Neutrophil (primary cell): ENCODE measurements around the gene TMEM9B.
A peak's percentile ranks its signal among the peaks of the same experiment; 100 is the strongest.

Source experiments
- H3K27ac ChIP-seq: fragments of 200-600 bp; sonication (generic); 2 replicates; pipeline ENCODE4 v1.5.1; 2016; ENCODE audit warnings: mild to moderate bottlenecking, moderate library complexity
- H3K27me3 ChIP-seq: fragments of 200-600 bp; sonication (generic); 2 replicates; pipeline ENCODE4 v1.6.0; 2016; ENCODE audit warnings: mild to moderate bottlenecking
- H3K36me3 ChIP-seq: fragments of 200-600 bp; sonication (generic); 2 replicates; pipeline ENCODE4 v1.5.1; 2017
- H3K4me1 ChIP-seq, 2 experiments: fragments of 200-600 bp in 1 of 2; sonication (generic) in 1 of 2; 1 replicate in 1 of 2; 2 replicates in 1 of 2; pipeline versions ENCODE4 v1.5.1 to v1.6.1; 2013 to 2016; ENCODE audit warnings: low read depth in 1 of 2, low read length in 1 of 2, mild to moderate bottlenecking in 1 of 2, moderate library complexity in 1 of 2; ENCODE audit not compliant: control insufficient read depth in 1 of 2, insufficient read depth in 1 of 2
- H3K4me3 ChIP-seq, 2 experiments: fragments of 200-600 bp in 1 of 2; sonication (generic) in 1 of 2; 1 replicate in 1 of 2; 2 replicates in 1 of 2; pipeline ENCODE4 v1.5.1; 2013 to 2016; ENCODE audit warnings: low read depth in 1 of 2, low read length in 1 of 2, mild to moderate bottlenecking in 1 of 2, moderate library complexity in 1 of 2
- H3K9me3 ChIP-seq: fragments of 200-600 bp; sonication (generic); 2 replicates; pipeline ENCODE4 v1.5.1; 2016
- CTCF ChIP-seq: fragments of 200-600 bp; sonication (generic); IDR thresholded peaks from 2 replicates; pipeline ENCODE4 v1.5.1; 2016; ENCODE audit warnings: antibody characterized with exemption

Gene TMEM9B

DNA sequence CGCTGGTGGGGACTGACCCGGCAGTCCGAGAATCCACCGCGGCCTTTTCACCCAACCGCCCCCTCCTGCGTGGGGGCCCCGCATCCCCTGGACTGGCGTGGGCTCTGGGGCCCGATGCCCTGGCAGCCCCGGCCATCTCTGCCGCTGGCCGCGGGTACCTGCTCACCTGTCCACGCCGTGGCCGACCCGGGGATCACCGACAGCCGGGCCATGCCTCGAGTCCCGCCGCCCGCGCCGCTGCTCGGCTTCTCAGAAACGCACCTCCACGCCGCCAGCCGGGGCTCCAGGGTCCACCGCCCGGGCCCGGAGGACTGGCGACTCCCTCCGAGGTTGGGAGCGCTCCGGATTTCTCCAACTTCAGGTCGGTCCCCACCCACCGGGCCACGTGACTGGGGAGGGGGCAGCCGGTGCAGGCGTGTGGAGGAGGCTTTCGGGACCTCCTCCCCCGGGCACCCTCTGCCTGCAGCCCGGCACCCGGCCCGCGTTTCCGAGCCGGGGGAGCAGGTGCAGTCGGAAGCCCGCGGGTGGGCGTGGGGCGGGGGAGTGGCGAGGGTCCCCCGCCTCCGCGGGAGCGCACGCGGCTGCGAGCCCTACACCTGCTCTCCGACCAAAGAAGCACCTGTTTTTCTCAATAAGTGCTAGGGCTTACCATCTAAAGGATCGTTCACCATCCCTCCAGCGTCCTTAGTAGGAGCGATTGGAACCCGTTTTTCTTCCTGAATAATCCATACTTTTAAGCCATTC, 40.1 kb upstream of the TMEM9B start:
- peak overlapping the region; percentile 54 to 66 for H3K4me3 ChIP-seq
- no peaks in the 10 kb centered on the region for H3K36me3 ChIP-seq
- peaks cover 75% of the 10 kb centered on the region for H3K27me3 ChIP-seq
- no peak for TF ChIP-seq CTCF
- H3K27ac ChIP-seq = no peak overlapping the region
- no peaks in the 10 kb centered on the region for H3K9me3 ChIP-seq
- peaks cover 25 to 31% of the 10 kb centered on the region in 2 experiments for H3K4me1 ChIP-seq

DNA sequence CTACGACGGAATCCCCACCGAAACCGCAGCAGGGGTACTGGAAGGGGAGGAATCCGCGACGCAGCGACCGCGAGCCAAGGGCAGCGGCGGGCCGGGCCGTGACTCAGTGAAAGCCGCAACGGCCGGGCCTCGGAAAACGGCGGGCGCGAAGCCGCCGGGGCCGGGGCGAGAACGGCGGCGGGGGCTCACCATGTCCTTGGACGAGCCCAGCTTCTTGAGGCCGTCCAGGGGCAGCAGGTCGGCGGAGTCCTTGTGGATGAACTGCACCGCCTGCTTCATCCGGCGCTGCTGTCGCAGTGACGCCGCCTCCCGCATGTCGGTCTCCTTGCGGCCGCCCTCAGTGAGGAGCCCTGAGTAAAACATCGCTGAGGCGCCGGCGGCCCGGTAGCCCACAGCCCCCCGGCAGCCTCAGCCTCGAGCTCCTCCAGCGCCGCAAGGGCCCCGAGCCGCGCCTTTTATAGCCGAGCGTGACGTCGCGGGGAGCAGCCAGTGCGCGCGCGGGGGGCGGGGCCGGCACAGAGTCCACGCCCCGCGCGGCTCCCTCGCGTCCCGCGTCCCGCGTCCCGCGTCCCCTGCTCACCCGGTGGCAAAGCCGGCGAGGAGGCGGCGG, 39.4 kb upstream of the TMEM9B start, which contains the start of gene NRIP3:
NRIP3 (minus strand) TSS at position 429 of the 610 bp plus-strand sequence; CDS start at position 363, 66 bp downstream.
- no peak for TF ChIP-seq CTCF
- H3K4me1 ChIP-seq = peaks cover 25 to 31% of the 10 kb centered on the region in 2 experiments
- H3K36me3 ChIP-seq = no peaks in the 10 kb centered on the region
- H3K9me3 ChIP-seq = no peaks in the 10 kb centered on the region
- H3K27me3 ChIP-seq = peaks cover 73% of the 10 kb centered on the region
- peak within 1 kb of the TSS; percentile 54 to 66 for H3K4me3 ChIP-seq
- H3K27ac ChIP-seq = no peak within 1 kb of the TSS

GRCh38 chr11:9002920-9003572, 38.8 kb upstream of the TMEM9B start:
- Histone ChIP-seq H3K36me3 (no peaks in the 10 kb centered on the region), H3K27ac (no peak overlapping the region), H3K4me1 (peaks cover 25 to 31% of the 10 kb centered on the region in 2 experiments), H3K4me3 (peak overlapping the region; percentile 54 to 66), H3K27me3 (peaks cover 66% of the 10 kb centered on the region), H3K9me3 (no peaks in the 10 kb centered on the region)
- no peak for TF ChIP-seq CTCF

- Histone ChIP-seq H3K27ac (no peak overlapping the region), H3K9me3 (no peaks in the 10 kb centered on the region), H3K36me3 (no peaks in the 10 kb centered on the region), H3K4me1 (peaks cover 25 to 31% of the 10 kb centered on the region in 2 experiments), H3K27me3 (peaks cover 53% of the 10 kb centered on the region), H3K4me3 (no peak overlapping the region)
- no peak for TF ChIP-seq CTCF
Observed at GRCh38 chr11:9001736-9002135, 37.5 kb upstream of the TMEM9B start.

DNA sequence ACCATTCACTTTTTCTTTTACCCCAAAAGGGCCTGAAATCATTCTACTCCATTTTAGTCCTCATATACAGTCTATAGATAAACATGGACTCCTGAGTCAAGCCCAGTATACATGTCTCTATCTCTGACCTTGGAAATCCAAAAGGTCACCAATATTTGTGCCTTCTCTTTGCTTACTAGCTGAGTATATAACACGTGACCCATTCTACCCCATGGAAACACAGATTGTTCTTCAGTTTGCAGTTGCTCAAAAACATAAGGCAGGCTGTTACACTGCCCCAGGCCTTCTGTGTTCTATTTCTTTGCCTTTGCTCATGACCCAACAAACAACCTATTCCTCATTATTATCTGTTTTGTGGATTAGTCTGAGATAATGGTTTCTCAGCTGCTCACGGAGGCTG, 33.8 kb upstream of the TMEM9B start:
- Histone ChIP-seq H3K27ac (no peak overlapping the region), H3K4me3 (no peak overlapping the region), H3K27me3 (peaks cover 16% of the 10 kb centered on the region), H3K36me3 (no peaks in the 10 kb centered on the region), H3K4me1 (peaks cover 11 to 14% of the 10 kb centered on the region in 2 experiments), H3K9me3 (no peaks in the 10 kb centered on the region)
- no peak for TF ChIP-seq CTCF
